Measurements from ENCODE around the gene ATP9B.

DNA sequence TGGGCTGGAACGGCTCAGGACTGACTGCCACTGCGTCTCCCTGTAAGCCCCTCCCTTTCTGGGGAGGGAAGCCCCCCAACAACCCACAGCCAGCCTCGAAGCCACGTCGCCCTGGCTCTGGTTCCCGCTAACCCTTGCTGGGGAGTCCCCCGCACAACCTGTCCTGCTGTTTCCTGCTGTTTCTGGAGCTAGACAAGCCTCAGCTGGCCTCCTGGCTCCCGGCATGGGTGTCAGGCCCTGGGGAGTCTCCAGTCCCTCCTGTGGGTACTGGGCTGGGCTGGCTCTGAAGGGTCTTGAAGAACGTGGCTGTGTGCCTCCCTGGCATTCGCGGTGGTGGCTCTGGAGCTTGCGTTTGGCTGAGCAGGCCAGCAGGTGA, 347.5 kb downstream of the ATP9B start:
- TF ChIP-seq EZH2 (IDR thresholded peaks at IDR 0.05; ENCODE audit: insufficient read depth, poor library complexity, severe bottlenecking) = no peak
- TF ChIP-seq EZH2phosphoT487 (IDR thresholded peaks at IDR 0.05; ENCODE audit: insufficient read depth, low read depth) = no peak

All from GM23248 (cell line).